Measurements from ENCODE around the gene KANSL1.
"Not testable (repeated sequence)": the region's sequence is repeated elsewhere in the genome, so short reads cannot be mapped to it uniquely, and the experiment has no call there.

The KANSL1 gene

DNA sequence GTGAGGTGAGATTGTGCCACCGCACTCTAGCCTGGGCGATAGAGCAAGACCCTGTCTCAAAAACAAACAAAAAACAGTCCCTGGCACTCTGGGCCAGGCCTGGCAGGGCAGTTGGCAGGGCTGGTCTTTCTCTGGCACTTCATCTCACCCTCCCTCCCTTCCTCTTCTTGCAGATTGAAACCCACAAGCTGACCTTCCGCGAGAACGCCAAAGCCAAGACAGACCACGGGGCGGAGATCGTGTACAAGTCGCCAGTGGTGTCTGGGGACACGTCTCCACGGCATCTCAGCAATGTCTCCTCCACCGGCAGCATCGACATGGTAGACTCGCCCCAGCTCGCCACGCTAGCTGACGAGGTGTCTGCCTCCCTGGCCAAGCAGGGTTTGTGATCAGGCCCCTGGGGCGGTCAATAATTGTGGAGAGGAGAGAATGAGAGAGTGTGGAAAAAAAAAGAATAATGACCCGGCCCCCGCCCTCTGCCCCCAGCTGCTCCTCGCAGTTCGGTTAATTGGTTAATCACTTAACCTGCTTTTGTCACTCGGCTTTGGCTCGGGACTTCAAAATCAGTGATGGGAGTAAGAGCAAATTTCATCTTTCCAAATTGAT, 169.3 kb downstream of the KANSL1 start:
- DNase-seq (ENCODE audit: low spot score) = no peak

DNA sequence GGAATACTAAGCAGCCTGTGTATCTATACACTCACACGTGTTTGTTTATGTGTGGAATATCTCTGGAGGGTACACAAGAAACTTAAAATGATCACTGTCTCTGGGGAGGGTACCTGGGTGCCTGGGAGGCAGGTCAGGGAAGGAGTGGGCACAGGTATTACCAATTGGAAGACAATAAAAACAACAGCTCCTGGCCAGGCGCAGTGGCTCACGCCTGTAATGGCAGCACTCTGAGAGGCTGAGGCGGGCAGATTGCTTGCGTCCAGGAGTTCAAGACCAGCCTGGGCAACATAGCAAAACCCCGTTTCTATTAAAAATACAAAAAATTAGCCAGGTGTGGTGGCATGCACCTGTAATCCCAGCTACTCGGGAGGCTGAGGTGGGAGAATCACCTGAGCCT, 169.9 kb downstream of the KANSL1 start:
- not testable (repeated sequence) for DNase-seq (ENCODE audit: low spot score)

DNA sequence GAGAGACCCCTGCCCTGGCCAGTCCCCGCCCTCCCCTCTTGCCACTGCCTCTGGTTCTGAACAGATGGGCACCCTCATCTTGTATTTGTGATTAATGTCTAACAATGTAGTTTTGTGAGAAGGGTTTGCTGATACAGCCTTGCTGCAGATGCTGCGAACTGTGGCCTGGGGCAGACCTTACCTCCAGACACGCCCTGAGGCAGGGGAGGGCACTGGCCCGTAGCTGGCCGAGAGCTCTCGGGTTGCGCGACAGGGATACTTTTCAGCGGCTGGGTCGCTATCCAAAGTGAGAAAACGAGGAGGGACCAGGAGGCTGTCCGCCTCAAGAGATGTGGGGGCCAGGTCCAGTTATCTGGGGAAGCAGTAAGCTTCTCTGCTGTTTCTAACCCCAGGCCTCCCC, 172.2 kb downstream of the KANSL1 start:
- DNase-seq (ENCODE audit: low spot score) = no peak

DNA sequence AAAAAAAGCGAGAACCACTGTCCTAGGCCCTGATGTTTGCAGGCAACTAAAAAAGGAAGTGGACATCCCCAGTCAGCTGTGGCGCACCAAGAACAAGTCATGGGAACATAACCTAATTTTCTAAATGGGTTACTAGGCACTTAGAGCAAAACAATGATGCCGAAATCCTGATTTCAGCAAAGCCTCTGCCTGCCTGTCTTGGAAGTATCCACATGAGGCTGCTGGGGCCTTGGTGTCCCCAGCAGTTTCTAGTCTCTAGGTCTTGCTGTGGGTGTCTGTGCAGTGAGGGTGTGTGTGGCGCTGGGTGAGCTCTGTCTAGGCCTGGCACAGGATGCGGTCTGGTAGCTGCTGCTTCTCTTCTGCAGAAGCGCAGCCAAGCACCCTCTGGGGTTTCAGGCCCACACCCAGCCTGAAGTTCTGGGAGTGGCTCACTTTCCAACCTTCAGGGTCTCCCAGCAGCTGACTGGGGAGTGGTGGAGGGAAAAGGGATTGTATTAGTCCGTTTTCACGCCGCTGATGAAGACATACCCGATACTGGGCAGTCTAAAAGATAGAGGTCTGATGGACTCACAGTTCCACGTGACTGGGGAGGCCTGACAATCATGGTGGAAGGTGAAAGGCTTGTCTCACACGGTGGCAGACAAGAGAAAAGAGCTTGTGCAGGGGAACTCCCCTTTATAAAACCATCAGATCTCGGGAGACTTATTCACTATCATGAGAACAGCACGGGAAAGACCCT, 173.0 kb downstream of the KANSL1 start:
- no peak for DNase-seq (ENCODE audit: low spot score)

DNA sequence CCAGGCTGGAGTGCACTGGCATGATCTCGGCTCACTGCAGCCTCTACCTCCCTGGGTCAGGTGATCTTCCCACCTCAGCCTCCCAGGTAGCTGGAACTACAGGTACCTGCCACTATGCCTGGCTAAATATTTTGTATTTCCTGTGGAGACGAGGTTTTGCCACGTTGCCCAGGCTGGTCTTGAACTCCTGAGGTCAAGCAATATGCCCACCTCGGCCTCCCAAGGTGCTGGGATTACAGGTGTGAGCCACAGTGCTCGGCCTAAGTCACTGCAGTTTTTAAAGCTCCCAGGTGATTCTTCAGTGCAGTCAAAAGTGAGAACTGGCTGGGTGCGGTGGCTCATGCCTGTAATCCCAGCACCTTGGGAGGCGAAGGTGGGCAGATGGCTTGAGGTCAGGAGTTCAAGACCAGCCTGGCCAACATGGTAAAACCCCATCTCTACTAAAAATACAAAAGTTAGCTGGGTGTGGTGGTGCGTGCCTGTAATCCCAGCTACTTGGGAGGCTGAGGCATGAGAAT, 173.8 kb downstream of the KANSL1 start:
- not testable (repeated sequence) for DNase-seq (ENCODE audit: low spot score)

DNA sequence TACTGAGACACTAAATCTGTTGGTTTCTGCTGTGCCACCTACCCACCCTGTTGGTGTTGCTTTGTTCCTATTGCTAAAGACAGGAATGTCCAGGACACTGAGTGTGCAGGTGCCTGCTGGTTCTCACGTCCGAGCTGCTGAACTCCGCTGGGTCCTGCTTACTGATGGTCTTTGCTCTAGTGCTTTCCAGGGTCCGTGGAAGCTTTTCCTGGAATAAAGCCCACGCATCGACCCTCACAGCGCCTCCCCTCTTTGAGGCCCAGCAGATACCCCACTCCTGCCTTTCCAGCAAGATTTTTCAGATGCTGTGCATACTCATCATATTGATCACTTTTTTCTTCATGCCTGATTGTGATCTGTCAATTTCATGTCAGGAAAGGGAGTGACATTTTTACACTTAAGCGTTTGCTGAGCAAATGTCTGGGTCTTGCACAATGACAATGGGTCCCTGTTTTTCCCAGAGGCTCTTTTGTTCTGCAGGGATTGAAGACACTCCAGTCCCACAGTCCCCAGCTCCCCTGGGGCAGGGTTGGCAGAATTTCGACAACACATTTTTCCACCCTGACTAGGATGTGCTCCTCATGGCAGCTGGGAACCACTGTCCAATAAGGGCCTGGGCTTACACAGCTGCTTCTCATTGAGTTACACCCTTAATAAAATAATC, 179.6 kb downstream of the KANSL1 start:
- DNase-seq (ENCODE audit: low spot score) = no peak

DNA sequence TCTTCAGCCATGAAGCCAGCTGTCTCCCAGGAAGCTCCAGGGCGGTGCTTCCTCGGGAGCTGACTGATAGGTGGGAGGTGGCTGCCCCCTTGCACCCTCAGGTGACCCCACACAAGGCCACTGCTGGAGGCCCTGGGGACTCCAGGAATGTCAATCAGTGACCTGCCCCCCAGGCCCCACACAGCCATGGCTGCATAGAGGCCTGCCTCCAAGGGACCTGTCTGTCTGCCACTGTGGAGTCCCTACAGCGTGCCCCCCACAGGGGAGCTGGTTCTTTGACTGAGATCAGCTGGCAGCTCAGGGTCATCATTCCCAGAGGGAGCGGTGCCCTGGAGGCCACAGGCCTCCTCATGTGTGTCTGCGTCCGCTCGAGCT, 180.1 kb downstream of the KANSL1 start:
- no peak for DNase-seq (ENCODE audit: low spot score)

DNA sequence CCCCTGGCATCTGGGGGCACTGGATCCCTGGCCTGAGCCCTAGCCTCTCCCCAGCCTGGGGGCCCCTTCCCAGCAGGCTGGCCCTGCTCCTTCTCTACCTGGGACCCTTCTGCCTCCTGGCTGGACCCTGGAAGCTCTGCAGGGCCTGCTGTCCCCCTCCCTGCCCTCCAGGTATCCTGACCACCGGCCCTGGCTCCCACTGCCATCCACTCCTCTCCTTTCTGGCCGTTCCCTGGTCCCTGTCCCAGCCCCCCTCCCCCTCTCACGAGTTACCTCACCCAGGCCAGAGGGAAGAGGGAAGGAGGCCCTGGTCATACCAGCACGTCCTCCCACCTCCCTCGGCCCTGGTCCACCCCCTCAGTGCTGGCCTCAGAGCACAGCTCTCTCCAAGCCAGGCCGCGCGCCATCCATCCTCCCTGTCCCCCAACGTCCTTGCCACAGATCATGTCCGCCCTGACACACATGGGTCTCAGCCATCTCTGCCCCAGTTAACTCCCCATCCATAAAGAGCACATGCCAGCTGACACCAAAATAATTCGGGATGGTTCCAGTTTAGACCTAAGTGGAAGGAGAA, 180.6 kb downstream of the KANSL1 start:
- DNase-seq (ENCODE audit: low spot score) = no peak

DNA sequence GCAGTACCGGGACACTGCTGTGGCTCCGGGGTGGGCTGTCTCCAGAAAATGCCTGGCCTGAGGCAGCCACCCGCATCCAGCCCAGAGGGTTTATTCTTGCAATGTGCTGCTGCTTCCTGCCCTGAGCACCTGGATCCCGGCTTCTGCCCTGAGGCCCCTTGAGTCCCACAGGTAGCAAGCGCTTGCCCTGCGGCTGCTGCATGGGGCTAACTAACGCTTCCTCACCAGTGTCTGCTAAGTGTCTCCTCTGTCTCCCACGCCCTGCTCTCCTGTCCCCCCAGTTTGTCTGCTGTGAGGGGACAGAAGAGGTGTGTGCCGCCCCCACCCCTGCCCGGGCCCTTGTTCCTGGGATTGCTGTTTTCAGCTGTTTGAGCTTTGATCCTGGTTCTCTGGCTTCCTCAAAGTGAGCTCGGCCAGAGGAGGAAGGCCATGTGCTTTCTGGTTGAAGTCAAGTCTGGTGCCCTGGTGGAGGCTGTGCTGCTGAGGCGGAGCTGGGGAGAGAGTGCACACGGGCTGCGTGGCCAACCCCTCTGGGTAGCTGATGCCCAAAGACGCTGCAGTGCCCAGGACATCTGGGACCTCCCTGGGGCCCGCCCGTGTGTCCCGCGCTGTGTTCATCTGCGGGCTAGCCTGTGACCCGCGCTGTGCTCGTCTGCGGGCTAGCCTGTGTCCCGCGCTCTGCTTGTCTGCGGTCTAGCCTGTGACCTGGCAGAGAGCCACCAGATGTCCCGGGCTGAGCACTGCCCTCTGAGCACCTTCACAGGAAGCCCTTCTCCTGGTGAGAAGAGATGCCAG, 181.3 kb downstream of the KANSL1 start:
- DNase-seq (ENCODE audit: low spot score) = no peak

DNA sequence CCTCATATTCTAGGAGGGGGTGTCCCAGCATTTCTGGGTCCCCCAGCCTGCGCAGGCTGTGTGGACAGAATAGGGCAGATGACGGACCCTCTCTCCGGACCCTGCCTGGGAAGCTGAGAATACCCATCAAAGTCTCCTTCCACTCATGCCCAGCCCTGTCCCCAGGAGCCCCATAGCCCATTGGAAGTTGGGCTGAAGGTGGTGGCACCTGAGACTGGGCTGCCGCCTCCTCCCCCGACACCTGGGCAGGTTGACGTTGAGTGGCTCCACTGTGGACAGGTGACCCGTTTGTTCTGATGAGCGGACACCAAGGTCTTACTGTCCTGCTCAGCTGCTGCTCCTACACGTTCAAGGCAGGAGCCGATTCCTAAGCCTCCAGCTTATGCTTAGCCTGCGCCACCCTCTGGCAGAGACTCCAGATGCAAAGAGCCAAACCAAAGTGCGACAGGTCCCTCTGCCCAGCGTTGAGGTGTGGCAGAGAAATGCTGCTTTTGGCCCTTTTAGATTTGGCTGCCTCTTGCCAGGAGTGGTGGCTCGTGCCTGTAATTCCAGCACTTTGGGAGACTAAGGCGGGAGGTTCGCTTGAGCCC, 182.5 kb downstream of the KANSL1 start:
- DNase-seq (ENCODE audit: low spot score) = no peak

DNA sequence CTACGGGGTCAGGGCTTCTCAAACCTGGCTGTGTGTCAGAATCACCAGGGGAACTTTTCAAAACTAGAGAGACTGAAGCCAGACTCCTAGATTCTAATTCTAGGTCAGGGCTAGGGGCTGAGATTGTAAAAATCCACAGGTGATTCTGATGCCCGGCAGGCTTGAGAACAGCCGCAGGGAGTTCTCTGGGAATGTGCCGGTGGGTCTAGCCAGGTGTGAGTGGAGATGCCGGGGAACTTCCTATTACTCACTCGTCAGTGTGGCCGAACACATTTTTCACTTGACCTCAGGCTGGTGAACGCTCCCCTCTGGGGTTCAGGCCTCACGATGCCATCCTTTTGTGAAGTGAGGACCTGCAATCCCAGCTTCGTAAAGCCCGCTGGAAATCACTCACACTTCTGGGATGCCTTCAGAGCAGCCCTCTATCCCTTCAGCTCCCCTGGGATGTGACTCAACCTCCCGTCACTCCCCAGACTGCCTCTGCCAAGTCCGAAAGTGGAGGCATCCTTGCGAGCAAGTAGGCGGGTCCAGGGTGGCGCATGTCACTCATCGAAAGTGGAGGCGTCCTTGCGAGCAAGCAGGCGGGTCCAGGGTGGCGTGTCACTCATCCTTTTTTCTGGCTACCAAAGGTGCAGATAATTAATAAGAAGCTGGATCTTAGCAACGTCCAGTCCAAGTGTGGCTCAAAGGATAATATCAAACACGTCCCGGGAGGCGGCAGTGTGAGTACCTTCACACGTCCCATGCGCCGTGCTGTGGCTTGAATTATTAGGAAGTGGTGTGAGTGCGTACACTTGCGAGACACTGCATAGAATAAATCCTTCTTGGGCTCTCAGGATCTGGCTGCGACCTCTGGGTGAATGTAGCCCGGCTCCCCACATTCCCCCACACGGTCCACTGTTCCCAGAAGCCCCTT, 183.3 kb downstream of the KANSL1 start:
- peak; percentile 48 for DNase-seq (ENCODE audit: low spot score)

DNA sequence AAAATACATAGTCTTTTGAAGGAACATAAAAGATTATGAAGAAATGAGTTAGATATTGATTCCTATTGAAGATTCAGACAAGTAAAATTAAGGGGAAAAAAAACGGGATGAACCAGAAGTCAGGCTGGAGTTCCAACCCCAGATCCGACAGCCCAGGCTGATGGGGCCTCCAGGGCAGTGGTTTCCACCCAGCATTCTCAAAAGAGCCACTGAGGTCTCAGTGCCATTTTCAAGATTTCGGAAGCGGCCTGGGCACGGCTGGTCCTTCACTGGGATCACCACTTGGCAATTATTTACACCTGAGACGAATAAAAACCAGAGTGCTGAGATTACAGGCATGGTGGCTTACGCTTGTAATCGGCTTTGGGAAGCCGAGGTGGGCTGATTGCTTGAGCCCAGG, 184.6 kb downstream of the KANSL1 start:
- no peak for DNase-seq (ENCODE audit: low spot score)

DNA sequence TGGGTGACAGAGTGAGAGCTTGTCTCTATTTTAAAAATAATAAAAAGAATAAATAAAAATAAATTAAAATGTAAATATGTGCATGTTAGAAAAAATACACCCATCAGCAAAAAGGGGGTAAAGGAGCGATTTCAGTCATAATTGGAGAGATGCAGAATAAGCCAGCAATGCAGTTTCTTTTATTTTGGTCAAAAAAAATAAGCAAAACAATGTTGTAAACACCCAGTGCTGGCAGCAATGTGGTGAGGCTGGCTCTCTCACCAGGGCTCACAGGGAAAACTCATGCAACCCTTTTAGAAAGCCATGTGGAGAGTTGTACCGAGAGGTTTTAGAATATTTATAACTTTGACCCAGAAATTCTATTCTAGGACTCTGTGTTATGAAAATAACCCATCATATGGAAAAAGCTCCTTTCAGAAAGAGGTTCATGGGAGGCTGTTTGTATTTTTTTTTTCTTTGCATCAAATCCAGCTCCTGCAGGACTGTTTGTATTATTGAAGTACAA, 185.7 kb downstream of the KANSL1 start:
- DNase-seq (ENCODE audit: low spot score) = no peak

DNA sequence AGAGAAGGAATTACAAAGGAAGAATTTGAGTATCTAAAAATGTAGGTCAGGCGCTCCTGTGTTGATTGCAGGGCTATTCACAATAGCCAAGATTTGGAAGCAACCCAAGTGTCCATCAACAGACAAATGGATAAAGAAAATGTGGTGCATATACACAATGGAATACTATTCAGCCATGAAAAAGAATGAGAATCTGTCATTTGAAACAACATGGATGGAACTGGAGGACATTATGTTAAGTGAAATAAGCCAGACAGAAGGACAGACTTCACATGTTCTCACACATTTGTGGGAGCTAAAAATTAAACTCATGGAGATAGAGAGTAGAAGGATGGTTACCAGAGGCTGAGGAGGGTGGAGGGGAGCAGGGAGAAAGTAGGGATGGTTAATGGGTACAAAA, 187.1 kb downstream of the KANSL1 start:
- DNase-seq (ENCODE audit: low spot score) = not testable (repeated sequence)

DNA sequence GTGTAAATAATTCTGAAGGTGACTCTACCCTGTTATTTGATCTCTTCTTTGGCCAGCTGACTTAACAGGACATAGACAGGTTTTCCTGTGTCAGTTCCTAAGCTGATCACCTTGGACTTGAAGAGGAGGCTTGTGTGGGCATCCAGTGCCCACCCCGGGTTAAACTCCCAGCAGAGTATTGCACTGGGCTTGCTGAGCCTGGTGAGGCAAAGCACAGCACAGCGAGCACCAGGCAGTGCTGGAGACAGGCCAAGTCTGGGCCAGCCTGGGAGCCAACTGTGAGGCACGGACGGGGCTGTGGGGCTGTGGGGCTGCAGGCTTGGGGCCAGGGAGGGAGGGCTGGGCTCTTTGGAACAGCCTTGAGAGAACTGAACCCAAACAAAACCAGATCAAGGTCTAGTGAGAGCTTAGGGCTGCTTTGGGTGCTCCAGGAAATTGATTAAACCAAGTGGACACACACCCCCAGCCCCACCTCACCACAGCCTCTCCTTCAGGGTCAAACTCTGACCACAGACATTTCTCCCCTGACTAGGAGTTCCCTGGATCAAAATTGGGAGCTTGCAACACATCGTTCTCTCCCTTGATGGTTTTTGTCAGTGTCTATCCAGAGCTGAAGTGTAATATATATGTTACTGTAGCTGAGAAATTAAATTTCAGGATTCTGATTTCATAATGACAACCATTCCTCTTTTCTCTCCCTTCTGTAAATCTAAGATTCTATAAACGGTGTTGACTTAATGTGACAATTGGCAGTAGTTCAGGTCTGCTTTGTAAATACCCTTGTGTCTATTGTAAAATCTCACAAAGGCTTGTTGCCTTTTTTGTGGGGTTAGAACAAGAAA, 189.1 kb downstream of the KANSL1 start:
- no peak for DNase-seq (ENCODE audit: low spot score)

DNA sequence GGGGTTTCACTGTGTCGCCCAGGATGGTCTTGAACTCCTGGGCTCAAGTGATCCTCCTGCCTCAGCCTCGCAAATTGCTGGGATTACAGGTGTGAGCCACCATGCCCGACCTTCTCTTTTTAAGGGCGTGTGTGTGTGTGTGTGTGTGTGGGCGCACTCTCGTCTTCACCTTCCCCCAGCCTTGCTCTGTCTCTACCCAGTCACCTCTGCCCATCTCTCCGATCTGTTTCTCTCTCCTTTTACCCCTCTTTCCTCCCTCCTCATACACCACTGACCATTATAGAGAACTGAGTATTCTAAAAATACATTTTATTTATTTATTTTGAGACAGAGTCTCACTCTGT, 190.3 kb downstream of the KANSL1 start:
- no peak for DNase-seq (ENCODE audit: low spot score)

DNA sequence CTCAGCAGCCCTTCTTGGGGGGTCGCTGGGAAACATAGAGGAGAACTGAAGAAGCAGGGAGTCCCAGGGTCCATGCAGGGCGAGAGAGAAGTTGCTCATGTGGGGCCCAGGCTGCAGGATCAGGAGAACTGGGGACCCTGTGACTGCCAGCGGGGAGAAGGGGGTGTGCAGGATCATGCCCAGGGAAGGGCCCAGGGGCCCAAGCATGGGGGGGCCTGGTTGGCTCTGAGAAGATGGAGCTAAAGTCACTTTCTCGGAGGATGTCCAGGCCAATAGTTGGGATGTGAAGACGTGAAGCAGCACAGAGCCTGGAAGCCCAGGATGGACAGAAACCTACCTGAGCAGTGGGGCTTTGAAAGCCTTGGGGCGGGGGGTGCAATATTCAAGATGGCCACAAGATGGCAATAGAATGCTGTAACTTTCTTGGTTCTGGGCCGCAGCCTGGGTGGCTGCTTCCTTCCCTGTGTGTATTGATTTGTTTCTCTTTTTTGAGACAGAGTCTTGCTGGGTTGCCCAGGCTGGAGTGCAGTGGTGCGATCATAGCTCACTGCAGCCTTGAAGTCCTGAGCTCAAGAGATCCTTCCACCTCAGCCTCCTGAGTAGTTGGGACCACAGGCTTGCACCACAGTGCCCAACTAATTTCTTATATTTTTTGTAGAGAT, 190.8 kb downstream of the KANSL1 start:
- DNase-seq (ENCODE audit: low spot score) = peak; percentile 62

DNA sequence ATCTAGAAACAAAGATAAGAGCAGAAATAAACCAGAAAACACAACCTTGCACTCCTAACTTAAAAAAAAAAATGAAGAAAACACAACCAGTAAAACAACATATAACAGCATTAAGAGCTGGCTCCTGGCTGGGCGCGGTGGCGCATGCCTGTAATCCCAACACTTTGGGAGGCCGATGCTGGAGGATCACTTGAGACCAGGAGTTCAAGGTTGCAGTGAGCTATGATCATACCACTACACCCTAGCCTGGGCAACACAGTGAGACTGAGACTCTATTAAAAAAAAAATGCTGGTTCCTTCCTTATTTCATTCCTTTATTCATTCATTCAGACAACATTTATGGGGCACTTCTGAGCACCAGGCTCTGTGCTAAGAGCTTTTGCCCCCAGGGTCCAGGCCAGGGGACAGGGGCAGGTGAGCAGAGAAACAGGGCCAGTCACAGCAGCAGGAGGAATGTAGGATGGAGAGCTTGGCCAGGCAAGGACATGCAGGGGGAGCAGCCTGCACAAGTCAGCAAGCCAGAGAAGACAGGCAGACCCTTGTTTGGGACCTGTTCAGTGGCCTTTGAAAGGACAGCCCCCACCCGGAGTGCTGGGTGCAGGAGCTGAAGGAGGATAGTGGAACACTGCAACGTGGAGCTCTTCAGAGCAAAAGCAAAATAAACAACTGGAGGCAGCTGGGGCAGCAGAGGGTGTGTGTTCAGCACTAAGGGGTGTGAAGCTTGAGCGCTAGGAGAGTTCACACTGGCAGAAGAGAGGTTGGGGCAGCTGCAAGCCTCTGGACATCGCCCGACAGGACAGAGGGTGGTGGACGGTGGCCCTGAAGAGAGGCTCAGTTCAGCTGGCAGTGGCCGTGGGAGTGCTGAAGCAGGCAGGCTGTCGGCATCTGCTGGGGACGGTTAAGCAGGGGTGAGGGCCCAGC, 191.6 kb downstream of the KANSL1 start:
- no peak for DNase-seq (ENCODE audit: low spot score)

Data from LoVo (cell line).